HL-60 (cell line): ENCODE results near the gene AP2B1.

Experiments
- POLR2AphosphoS5 ChIP-seq: IDR thresholded peaks from 2 replicates; pipeline ENCODE4 v1.6.1; 2012; ENCODE audit warnings: low read depth
- TF ChIP-seq, protein P1 (sequence below): IDR thresholded peaks from one replicate; pipeline ENCODE4 v1.5.1; 2011; ENCODE audit warnings: low read length, control low read depth, inconsistent platforms; ENCODE audit not compliant: insufficient read depth

GRCh38 chr17:35616536-35616935, 29.4 kb downstream of the AP2B1 start:
- TF ChIP-seq, protein P1, sequence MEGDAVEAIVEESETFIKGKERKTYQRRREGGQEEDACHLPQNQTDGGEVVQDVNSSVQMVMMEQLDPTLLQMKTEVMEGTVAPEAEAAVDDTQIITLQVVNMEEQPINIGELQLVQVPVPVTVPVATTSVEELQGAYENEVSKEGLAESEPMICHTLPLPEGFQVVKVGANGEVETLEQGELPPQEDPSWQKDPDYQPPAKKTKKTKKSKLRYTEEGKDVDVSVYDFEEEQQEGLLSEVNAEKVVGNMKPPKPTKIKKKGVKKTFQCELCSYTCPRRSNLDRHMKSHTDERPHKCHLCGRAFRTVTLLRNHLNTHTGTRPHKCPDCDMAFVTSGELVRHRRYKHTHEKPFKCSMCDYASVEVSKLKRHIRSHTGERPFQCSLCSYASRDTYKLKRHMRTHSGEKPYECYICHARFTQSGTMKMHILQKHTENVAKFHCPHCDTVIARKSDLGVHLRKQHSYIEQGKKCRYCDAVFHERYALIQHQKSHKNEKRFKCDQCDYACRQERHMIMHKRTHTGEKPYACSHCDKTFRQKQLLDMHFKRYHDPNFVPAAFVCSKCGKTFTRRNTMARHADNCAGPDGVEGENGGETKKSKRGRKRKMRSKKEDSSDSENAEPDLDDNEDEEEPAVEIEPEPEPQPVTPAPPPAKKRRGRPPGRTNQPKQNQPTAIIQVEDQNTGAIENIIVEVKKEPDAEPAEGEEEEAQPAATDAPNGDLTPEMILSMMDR: no peak
- TF ChIP-seq POLR2AphosphoS5: no peak
